ENCODE measurements around the gene TIMM17A.
"Not testable (repeated sequence)": the region's sequence is repeated elsewhere in the genome, so short reads cannot be mapped to it uniquely, and the experiment has no call there.

The TIMM17A gene

DNA sequence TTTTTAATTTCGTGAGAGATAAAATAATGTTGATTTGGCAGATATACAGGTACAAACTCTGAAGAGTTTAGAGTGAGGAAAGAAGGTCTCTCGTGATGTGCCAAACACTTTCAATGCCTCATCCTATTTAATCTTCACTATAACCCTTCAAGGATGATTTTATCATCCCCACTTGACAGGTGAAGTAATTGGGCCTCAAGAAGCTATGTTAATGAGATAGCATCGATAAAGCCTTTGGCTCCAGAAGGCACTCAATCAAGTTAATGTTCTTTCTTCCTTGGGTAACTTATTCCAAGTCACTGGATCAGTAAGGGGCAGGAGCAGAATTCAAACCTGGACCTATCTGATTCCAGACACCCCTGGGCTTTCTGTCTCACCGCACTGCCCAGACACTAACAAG lies 16.2 kb upstream of the TIMM17A start:
- TF ChIP-seq, protein P1, sequence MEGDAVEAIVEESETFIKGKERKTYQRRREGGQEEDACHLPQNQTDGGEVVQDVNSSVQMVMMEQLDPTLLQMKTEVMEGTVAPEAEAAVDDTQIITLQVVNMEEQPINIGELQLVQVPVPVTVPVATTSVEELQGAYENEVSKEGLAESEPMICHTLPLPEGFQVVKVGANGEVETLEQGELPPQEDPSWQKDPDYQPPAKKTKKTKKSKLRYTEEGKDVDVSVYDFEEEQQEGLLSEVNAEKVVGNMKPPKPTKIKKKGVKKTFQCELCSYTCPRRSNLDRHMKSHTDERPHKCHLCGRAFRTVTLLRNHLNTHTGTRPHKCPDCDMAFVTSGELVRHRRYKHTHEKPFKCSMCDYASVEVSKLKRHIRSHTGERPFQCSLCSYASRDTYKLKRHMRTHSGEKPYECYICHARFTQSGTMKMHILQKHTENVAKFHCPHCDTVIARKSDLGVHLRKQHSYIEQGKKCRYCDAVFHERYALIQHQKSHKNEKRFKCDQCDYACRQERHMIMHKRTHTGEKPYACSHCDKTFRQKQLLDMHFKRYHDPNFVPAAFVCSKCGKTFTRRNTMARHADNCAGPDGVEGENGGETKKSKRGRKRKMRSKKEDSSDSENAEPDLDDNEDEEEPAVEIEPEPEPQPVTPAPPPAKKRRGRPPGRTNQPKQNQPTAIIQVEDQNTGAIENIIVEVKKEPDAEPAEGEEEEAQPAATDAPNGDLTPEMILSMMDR (IDR thresholded peaks at IDR 0.05; ENCODE audit: control insufficient read depth, insufficient read depth, low read depth, low read length, missing control alignments): no peak
- no peak for DNase-seq (ENCODE audit: low read depth)

DNA sequence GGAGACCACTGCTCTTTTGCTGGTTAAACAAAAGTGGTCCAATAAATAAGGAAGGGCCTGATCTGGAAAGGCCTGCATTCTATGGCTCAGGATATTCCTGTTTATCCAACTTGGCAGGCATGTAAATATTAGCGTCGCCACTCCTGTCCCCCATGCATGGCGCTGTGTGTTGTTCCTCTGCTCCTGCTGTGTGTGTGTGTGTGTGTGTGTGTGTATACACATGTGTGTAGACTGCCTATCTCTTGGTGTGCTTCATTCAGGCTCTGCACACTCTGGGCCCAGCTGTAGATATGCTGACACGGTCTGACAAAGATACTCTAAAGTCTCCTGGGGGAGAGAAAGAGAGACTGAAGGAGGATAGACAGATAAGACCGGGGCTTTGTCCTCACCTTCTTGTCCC lies 15.7 kb upstream of the TIMM17A start:
- DNase-seq (ENCODE audit: low read depth): no peak
- H3K4me3 ChIP-seq (ENCODE audit: control insufficient read depth, low read depth, low read length): no peak overlapping the region
- TF ChIP-seq, protein P1 (IDR thresholded peaks at IDR 0.05; ENCODE audit: control insufficient read depth, insufficient read depth, low read depth, low read length, missing control alignments): no peak

More for the DNA sequence above, 16.2 kb upstream of the TIMM17A start:
- no peak overlapping the region for H3K4me3 ChIP-seq (ENCODE audit: control insufficient read depth, low read depth, low read length)

DNA sequence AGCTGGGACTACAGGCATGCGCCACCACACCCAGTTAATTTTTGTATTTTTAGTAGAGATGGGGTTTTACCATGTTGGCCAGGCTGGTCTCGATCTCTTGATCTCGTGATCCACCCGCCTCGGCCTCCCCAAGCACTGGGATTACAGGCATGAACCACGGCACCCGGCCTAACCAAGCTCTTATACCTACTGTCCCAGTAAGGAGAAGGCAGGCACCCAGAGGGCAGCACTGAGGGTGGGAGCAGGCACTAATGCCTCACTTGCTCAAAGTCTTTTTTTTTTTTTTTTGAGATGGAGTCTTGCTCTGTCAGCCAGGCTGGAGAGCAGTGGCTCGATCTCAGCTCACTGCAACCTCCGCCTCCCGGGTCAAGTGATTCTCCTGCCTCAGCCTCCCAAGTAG lies 15.0 kb upstream of the TIMM17A start:
- DNase-seq (ENCODE audit: low read depth); H3K4me3 ChIP-seq (ENCODE audit: control insufficient read depth, low read depth, low read length): not testable (repeated sequence)

DNA sequence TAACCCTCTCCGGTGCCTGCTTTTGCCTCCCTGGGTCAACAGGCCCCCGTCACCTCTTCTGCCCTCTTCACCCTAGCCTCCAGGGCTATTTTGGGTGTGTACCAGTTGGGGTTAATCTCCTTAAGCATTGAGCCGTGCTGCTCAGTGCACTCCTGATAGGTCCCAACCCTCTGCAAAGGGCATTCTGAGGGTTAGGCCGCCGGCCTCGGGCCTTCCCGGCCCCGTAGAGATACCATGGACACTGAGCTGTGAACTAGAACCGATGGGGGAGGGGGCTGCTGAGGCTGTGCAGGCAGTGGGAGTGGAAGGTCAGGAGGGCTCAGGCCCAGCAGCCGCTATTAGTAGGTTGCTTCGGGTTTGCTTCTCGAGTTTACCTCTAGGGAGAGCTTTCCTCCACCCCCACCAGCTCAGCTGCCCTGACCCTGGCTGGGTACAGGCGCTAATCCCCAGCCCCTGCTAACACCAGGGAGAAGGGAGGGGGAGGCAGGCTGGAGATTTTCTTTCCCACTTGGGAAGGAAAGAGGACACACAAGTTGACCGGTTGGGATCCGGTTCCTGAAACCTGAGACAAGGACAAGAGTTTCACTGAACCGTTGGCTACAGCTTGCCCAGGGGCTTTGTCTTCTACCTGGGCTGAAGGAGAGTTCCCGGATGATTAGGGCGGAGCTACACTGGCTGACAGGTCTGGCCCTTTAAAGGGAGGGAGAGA lies 13.7 kb upstream of the TIMM17A start:
- TF ChIP-seq, protein P1 (IDR thresholded peaks at IDR 0.05; ENCODE audit: control insufficient read depth, insufficient read depth, low read depth, low read length, missing control alignments): no peak
- no peak for DNase-seq (ENCODE audit: low read depth)
- H3K4me3 ChIP-seq (ENCODE audit: control insufficient read depth, low read depth, low read length): no peak overlapping the region

DNA sequence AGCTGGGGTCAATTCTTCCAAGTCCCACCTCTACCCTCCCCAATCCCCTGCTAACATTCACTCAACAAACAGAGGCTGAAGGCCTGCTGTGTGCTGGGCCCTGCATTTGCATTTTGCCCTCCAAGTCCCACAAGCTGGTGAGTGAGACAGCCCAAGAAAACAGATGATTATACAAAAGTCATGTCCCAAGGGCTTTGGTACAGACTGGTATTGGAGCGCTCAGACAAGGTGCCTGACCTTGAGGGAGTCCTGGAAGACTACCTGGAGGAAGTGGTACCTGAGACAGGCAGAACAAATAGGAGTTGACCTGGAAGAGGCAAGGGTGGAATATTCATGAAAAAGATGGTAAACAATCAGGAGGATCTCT lies 13.2 kb upstream of the TIMM17A start:
- no peak overlapping the region for H3K4me3 ChIP-seq (ENCODE audit: control insufficient read depth, low read depth, low read length)
- DNase-seq (ENCODE audit: low read depth): no peak
- TF ChIP-seq, protein P1 (IDR thresholded peaks at IDR 0.05; ENCODE audit: control insufficient read depth, insufficient read depth, low read depth, low read length, missing control alignments): no peak

DNA sequence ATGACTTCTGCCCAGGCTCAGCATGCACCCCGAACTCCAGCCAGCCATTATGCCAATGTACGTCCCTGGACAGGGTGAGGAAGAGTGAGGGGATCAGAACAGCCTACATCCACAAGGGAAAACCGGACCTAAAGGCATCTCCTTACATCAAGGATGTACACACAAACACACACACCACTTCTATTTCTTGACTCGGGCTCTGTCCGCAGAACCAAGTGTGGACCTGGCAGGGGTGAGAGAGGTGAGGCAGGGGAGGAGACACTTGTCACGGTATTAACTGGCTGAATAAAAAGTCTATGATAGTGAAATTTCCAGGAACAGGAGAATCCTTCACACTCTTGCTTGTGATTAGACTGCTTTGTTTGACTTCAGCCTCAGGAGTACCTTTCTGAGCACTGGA lies 11.3 kb upstream of the TIMM17A start:
- no peak for DNase-seq (ENCODE audit: low read depth)
- H3K4me3 ChIP-seq (ENCODE audit: control insufficient read depth, low read depth, low read length): no peak overlapping the region
- TF ChIP-seq, protein P1 (IDR thresholded peaks at IDR 0.05; ENCODE audit: control insufficient read depth, insufficient read depth, low read depth, low read length, missing control alignments): no peak

DNA sequence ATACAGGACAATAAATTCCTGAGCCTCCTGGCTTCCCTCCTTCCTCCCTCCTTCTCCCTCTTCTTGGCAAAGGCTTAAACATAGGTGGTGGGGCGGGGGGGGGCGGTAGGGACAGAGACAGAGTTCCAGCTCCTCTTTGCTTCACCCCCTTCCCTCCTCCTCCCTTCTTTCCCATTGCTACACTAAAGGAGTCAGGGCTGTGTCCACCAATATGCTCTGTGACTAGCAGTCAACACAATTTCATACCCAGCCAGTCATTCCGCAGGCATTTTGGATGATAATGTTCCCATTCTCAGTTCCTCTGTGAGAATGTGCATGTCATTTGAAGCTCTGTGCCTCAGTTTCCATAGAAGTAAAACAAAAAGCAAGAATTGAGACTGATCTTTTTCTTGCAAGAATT lies 10.7 kb upstream of the TIMM17A start:
- TF ChIP-seq, protein P1 (IDR thresholded peaks at IDR 0.05; ENCODE audit: control insufficient read depth, insufficient read depth, low read depth, low read length, missing control alignments): no peak
- DNase-seq (ENCODE audit: low read depth): no peak
- peak overlapping the region; percentile 17 for H3K4me3 ChIP-seq (ENCODE audit: control insufficient read depth, low read depth, low read length)
